WTC11 (cell line): ENCODE data around the gene SAMSN1.

Source experiments
- CREB1 ChIP-seq: sonication (generic); formaldehyde crosslinking; IDR thresholded peaks from 2 replicates; pipeline ENCODE4 v1.8.0; 2023; ENCODE audit warnings: mild to moderate bottlenecking, missing genetic modification reagents
- EMX1 ChIP-seq: fragments of 250-450 bp; sonication (Bioruptor Pico); IDR thresholded peaks from 2 replicates; pipeline ENCODE4 v1.8.0; 2021; ENCODE audit warnings: mild to moderate bottlenecking
- ETV6 ChIP-seq: sonication (generic); formaldehyde crosslinking; IDR thresholded peaks from 2 replicates; pipeline ENCODE4 v1.8.1; 2022; ENCODE audit warnings: mild to moderate bottlenecking, missing genetic modification reagents
- MYBL2 ChIP-seq: sonication (generic); formaldehyde crosslinking; IDR thresholded peaks from 2 replicates; pipeline ENCODE4 v1.8.1; 2023; ENCODE audit warnings: mild to moderate bottlenecking, moderate library complexity, missing genetic modification reagents
- NFYB ChIP-seq: sonication (generic); formaldehyde crosslinking; conservative IDR thresholded peaks from 2 replicates; pipeline ENCODE4 v1.8.0; 2022; ENCODE audit warnings: low read depth, missing genetic modification reagents
- RELA ChIP-seq: sonication (generic); formaldehyde crosslinking; IDR thresholded peaks from 2 replicates; pipeline ENCODE4 v1.8.1; 2022; ENCODE audit warnings: missing genetic modification reagents, mild to moderate bottlenecking, borderline replicate concordance
- TF ChIP-seq, protein P1 (sequence below): fragments of 200-600 bp; IDR thresholded peaks from 2 replicates; pipeline ENCODE4 v1.8.0; 2022; ENCODE audit warnings: antibody characterized with exemption
- TF ChIP-seq, protein P2 (sequence below): sonication (generic); formaldehyde crosslinking; conservative IDR thresholded peaks from 2 replicates; pipeline ENCODE4 v1.8.1; 2022; ENCODE audit warnings: mild to moderate bottlenecking, missing genetic modification reagents
- TF ChIP-seq, protein P3 (sequence below): sonication (generic); formaldehyde crosslinking; IDR thresholded peaks from 2 replicates; pipeline ENCODE4 v1.8.0; 2022; ENCODE audit warnings: mild to moderate bottlenecking, missing genetic modification reagents
- TF ChIP-seq, protein P4 (sequence below): sonication (generic); formaldehyde crosslinking; IDR thresholded peaks from 2 replicates; pipeline ENCODE4 v1.8.1; 2023; ENCODE audit warnings: mild to moderate bottlenecking, missing genetic modification reagents, moderate library complexity
- TF ChIP-seq, protein P5 (sequence below): sonication (generic); formaldehyde crosslinking; IDR thresholded peaks from 2 replicates; pipeline ENCODE4 v1.8.1; 2023; ENCODE audit warnings: mild to moderate bottlenecking, moderate library complexity, missing genetic modification reagents

DNA sequence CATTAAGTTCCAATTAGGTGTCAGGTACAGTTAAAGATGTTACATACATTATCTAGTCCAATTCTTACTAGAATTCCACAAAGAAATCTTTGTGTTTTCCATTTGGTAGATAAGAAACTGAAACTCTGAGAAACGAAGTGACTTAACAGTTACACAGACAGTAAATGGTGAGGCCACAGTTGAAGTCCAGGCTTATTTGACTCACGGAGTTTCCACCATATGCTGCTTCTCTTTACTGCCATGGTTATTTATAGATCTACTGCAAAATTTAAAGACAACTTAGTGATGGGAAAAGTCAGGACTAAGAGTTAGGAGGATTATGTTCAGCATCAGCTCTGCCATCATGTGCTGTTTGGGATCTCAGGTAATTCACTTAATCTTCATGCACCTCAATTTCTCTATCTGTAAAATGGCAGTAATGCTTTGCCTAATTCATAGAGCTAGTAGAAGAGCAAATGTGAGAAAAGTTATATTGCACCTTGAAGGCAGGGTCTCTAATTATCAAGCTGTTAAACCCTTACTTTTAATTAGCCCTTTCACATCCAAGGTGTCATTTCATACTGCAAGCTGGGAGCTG is 26.2 kb upstream of the SAMSN1 start:
- no peak for TF ChIP-seq CREB1 (CRISPR knock-in tag)
- no peak for TF ChIP-seq EMX1 (CRISPR knock-in tag)
- TF ChIP-seq, protein P1, sequence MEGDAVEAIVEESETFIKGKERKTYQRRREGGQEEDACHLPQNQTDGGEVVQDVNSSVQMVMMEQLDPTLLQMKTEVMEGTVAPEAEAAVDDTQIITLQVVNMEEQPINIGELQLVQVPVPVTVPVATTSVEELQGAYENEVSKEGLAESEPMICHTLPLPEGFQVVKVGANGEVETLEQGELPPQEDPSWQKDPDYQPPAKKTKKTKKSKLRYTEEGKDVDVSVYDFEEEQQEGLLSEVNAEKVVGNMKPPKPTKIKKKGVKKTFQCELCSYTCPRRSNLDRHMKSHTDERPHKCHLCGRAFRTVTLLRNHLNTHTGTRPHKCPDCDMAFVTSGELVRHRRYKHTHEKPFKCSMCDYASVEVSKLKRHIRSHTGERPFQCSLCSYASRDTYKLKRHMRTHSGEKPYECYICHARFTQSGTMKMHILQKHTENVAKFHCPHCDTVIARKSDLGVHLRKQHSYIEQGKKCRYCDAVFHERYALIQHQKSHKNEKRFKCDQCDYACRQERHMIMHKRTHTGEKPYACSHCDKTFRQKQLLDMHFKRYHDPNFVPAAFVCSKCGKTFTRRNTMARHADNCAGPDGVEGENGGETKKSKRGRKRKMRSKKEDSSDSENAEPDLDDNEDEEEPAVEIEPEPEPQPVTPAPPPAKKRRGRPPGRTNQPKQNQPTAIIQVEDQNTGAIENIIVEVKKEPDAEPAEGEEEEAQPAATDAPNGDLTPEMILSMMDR = no peak
- TF ChIP-seq, protein P2, sequence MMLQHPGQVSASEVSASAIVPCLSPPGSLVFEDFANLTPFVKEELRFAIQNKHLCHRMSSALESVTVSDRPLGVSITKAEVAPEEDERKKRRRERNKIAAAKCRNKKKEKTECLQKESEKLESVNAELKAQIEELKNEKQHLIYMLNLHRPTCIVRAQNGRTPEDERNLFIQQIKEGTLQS (CRISPR knock-in tag) = no peak
- TF ChIP-seq, protein P3, sequence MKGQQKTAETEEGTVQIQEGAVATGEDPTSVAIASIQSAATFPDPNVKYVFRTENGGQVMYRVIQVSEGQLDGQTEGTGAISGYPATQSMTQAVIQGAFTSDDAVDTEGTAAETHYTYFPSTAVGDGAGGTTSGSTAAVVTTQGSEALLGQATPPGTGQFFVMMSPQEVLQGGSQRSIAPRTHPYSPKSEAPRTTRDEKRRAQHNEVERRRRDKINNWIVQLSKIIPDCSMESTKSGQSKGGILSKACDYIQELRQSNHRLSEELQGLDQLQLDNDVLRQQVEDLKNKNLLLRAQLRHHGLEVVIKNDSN (CRISPR knock-in tag) = no peak
- TF ChIP-seq ETV6 (CRISPR knock-in tag) = no peak
- TF ChIP-seq, protein P4, sequence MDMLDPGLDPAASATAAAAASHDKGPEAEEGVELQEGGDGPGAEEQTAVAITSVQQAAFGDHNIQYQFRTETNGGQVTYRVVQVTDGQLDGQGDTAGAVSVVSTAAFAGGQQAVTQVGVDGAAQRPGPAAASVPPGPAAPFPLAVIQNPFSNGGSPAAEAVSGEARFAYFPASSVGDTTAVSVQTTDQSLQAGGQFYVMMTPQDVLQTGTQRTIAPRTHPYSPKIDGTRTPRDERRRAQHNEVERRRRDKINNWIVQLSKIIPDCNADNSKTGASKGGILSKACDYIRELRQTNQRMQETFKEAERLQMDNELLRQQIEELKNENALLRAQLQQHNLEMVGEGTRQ = no peak
- no peak for TF ChIP-seq NFYB
- TF ChIP-seq MYBL2 (CRISPR knock-in tag) = no peak
- no peak for TF ChIP-seq RELA
- TF ChIP-seq, protein P5, sequence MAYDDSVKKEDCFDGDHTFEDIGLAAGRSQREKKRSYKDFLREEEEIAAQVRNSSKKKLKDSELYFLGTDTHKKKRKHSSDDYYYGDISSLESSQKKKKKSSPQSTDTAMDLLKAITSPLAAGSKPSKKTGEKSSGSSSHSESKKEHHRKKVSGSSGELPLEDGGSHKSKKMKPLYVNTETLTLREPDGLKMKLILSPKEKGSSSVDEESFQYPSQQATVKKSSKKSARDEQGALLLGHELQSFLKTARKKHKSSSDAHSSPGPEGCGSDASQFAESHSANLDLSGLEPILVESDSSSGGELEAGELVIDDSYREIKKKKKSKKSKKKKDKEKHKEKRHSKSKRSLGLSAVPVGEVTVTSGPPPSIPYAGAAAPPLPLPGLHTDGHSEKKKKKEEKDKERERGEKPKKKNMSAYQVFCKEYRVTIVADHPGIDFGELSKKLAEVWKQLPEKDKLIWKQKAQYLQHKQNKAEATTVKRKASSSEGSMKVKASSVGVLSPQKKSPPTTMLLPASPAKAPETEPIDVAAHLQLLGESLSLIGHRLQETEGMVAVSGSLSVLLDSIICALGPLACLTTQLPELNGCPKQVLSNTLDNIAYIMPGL (CRISPR knock-in tag) = no peak
